Omental fat pad (tissue), 4 donors: ENCODE measurements around the gene CTCFL. TPM values are rescaled to one million over a fixed set of nuclear protein-coding genes. Genes with fewer than 3 reads are reported as not detected.

Experiments used
- ATAC-seq: fragments of 150-250 bp; one replicate; pipeline ENCODE4 v1.9.1; 2016; ENCODE audit warnings: mild to moderate bottlenecking, moderate library complexity; ENCODE audit not compliant: low FRiP score
- DNase-seq: peaks from one replicate; pipeline ENCODE4 v3.0.0-alpha.2; 2019; ENCODE audit warnings: low spot score
- total RNA-seq, 4 donors: library from RNA; depleted of rRNA; stranded (reverse); fragments of >200 nt; gene quantifications; one replicate each; pipeline ENCODE4 v1.1.0, GENCODE V29; 2016
- TF ChIP-seq, protein P1 (sequence below), 3 donors: fragments of 450-650 bp; IDR thresholded peaks; one replicate each; pipeline ENCODE4 v1.5.1; 2016 to 2017; ENCODE audit warnings: antibody characterized with exemption in 3 of 3, mild to moderate bottlenecking in 3 of 3, moderate library complexity in 2 of 3

CTCFL gene
- total RNA-seq, 4 donors from 2014 or later: not detected

DNA sequence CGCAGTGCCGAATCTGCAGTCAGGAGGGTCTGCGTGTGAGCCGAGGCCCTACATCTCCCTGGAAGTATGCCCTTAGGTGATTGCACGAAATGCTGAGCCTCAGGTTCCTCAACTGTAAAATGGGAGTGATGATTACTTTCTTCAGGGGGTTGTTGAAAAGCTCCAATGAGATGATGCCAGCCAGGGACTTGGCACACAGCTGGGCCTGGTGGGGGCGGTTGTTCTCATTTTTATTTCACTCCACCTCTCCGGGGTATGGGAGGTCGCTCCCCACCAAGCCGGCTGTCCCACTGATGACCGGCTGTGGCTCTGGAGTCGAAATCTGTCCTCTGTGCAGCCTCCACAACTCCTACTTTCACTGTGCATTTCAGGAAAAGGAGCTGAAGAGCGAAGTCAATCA, 44.0 kb upstream of the CTCFL start:
- TF ChIP-seq, protein P1, sequence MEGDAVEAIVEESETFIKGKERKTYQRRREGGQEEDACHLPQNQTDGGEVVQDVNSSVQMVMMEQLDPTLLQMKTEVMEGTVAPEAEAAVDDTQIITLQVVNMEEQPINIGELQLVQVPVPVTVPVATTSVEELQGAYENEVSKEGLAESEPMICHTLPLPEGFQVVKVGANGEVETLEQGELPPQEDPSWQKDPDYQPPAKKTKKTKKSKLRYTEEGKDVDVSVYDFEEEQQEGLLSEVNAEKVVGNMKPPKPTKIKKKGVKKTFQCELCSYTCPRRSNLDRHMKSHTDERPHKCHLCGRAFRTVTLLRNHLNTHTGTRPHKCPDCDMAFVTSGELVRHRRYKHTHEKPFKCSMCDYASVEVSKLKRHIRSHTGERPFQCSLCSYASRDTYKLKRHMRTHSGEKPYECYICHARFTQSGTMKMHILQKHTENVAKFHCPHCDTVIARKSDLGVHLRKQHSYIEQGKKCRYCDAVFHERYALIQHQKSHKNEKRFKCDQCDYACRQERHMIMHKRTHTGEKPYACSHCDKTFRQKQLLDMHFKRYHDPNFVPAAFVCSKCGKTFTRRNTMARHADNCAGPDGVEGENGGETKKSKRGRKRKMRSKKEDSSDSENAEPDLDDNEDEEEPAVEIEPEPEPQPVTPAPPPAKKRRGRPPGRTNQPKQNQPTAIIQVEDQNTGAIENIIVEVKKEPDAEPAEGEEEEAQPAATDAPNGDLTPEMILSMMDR (IDR thresholded peaks at IDR 0.05): no peak
- DNase-seq (no peak), ATAC-seq (no peak)

GRCh38 chr20:57568088-57568896, 43.4 kb upstream of the CTCFL start:
- no peak for ATAC-seq
- TF ChIP-seq, protein P1 (IDR thresholded peaks at IDR 0.05): no peak

GRCh38 chr20:57567471-57568079, 42.6 kb upstream of the CTCFL start:
- TF ChIP-seq, protein P1 (IDR thresholded peaks at IDR 0.05): no peak
- no peak for DNase-seq
- no peak for ATAC-seq

More at GRCh38 chr20:57568088-57568896, 43.4 kb upstream of the CTCFL start:
- DNase-seq: no peak

GRCh38 chr20:57566803-57567459, 42.0 kb upstream of the CTCFL start:
- DNase-seq (no peak), ATAC-seq (no peak)
- TF ChIP-seq, protein P1 (IDR thresholded peaks at IDR 0.05): no peak

- TF ChIP-seq, protein P1 (IDR thresholded peaks at IDR 0.05): no peak
- DNase-seq (no peak), ATAC-seq (no peak)
Observed at GRCh38 chr20:57566399-57566798, 41.5 kb upstream of the CTCFL start.

GRCh38 chr20:57564951-57565642, 40.2 kb upstream of the CTCFL start:
- TF ChIP-seq, protein P1 (IDR thresholded peaks at IDR 0.05): no peak
- no peak for DNase-seq
- ATAC-seq: no peak
